Measurements from ENCODE around the gene PARVG.

- TF ChIP-seq CTCF (IDR thresholded peaks at IDR 0.05; ENCODE audit: insufficient read depth, low read length, poor library complexity, severe bottlenecking) (no peak), EZH2phosphoT487 (conservative IDR thresholded peaks at IDR 0.05; ENCODE audit: low read length) (no peak)
Observed at GRCh38 chr22:44160421-44160820, 20.3 kb upstream of the PARVG start.

All from SU-DHL-6 (cell line).